Measurements from ENCODE around the gene UNC119B.

The UNC119B gene

DNA sequence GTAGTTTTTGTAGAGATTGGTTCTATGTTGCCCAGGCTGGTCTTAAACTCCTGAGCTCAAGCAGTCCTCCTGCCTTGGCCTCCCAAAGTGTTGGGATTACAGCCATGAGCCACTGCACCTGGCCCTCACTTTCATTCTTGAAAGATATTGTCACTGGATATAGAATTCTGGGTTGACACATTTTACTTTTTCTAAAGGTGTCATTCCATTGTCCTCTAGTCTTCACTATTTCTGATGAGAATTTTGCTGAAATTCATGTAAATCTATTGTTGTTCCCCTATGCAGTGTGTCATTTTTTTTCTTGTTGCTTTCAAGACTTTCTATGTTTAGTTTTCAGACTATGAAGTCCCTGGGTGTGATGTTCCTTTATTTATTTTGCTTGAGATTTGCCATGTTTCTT is 44.5 kb downstream of the UNC119B start:
- H3K4me3 Mint-ChIP-seq, result no peak overlapping the region
- H3K27me3 Mint-ChIP-seq, result peaks cover 5% of the 10 kb centered on the region
- DNase-seq (no peak), ATAC-seq (no peak)
- peaks cover 5% of the 10 kb centered on the region for H3K4me1 Mint-ChIP-seq
- H3K9me3 Mint-ChIP-seq, result peaks cover 4% of the 10 kb centered on the region
- no peaks in the 10 kb centered on the region for H3K36me3 Mint-ChIP-seq (ENCODE audit: low read depth)
- H3K27ac Mint-ChIP-seq, result no peak overlapping the region

DNA sequence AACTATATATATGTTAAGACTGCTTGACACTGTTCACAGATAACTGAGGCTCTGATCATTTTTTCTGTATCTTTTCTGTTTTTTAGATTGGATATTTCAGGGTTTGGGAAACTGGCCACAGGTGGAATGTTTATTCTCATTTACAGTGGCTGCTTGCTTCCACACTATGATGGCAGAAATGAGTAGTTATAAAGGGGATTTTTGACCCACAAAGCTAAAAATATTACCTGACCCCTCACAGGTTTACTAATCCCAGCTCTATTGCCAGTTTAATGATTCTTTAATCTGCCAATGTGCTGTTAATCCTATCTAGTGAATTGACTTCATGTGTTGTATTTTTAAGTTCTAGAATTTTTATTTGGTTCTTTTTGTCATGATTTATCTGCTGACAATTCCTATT is 45.0 kb downstream of the UNC119B start:
- H3K36me3 Mint-ChIP-seq (ENCODE audit: low read depth), result no peaks in the 10 kb centered on the region
- H3K4me1 Mint-ChIP-seq, result peaks cover 5% of the 10 kb centered on the region
- peaks cover 5% of the 10 kb centered on the region for H3K27me3 Mint-ChIP-seq
- H3K9me3 Mint-ChIP-seq, result peaks cover 4% of the 10 kb centered on the region
- ATAC-seq (no peak), DNase-seq (no peak)
- H3K4me3 Mint-ChIP-seq, result no peak overlapping the region
- H3K27ac Mint-ChIP-seq, result no peak overlapping the region

DNA sequence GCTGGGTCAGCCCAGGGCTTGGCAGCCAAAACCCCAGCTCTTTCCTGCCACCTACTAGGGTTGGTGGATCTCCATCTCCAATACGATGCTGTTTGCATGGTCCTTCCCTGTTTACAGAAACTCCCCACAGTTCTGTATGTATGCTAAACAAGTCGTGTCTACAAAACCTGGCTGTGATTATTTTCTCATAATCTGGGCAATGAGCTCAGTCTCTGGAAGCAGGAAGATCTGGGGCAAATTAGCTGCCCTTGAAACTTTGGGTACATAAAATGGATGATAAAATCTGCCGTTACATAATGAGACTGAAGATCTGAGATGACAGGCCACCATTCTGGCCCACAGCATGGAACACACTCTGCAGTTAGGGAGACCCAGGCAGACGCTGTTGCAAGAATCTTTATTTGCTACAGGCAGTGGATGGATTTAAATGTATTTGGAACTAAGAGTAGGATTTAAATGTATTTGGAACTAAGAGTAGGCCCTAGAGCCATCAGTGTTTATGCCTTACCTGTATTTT is 47.0 kb downstream of the UNC119B start:
- no peak for ATAC-seq
- Mint-ChIP-seq H3K36me3 (ENCODE audit: low read depth) (peaks cover 3% of the 10 kb centered on the region), H3K27me3 (peaks cover 4% of the 10 kb centered on the region), H3K9me3 (peaks cover 4% of the 10 kb centered on the region), H3K4me3 (no peak overlapping the region), H3K4me1 (peaks cover 5% of the 10 kb centered on the region), H3K27ac (no peak overlapping the region)
- DNase-seq, result no peak

DNA sequence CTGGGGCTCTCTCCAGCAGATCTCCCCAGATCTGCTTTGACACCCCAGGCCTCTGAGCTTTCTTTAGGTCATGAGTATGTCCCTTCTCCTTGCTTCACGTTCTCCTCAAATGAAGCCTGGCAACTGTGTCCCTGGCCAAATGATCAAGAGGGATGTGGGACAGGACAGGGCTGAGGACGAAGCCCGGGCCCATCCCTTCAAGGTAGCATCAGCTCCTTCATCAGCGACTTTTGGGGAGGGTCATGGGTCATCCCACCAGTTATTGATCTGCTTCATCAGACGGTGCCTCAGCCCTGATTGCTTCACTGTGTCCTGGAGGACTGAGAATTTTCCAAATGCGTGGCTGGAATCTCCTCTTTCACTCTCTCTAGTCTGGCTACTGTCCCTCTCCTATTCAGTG is 47.7 kb downstream of the UNC119B start:
- Mint-ChIP-seq H3K9me3 (peaks cover 4% of the 10 kb centered on the region), H3K4me1 (peaks cover 5% of the 10 kb centered on the region), H3K27me3 (peaks cover 2% of the 10 kb centered on the region), H3K4me3 (no peak overlapping the region), H3K27ac (no peak overlapping the region), H3K36me3 (ENCODE audit: low read depth) (peaks cover 4% of the 10 kb centered on the region)
- no peak for ATAC-seq
- DNase-seq, result no peak

DNA sequence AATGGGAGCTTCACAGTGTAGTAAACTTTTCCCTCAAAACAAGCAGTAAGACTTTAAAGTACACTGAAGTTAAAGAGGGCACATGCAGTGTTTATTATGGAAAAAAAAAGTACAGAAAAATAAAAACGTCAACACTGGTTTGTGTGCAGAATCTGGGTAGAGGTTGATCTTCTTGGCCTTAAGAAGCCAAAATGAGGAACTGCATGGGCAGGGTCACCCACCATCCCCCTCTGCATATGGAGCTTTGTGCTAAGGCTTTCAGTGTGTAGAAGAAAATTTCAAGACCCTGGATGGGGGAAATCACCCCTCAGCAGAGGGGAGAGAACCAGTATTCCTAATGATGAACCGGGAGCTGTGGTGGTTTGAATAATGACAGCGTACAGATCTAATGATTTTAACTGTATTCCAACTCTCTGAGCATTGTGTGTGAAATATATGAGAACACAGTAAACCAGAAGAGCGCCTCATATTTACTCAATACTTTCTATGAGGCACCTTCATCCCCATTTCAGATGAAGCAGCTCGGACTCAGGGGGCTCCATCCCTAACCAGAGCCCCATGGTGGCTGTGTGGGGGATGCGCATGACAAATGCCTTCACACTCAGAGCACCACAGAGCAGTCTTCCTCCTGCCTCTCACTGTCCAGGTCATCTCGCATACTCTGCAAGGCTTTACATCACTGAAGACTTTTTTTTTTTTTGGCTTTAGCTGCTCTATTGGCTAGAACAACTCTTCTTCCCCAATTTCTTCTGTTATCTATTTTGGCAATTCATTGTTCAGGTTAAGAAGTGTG is 48.7 kb downstream of the UNC119B start:
- Mint-ChIP-seq H3K4me1 (peaks cover 5% of the 10 kb centered on the region), H3K9me3 (no peaks in the 10 kb centered on the region), H3K36me3 (ENCODE audit: low read depth) (peaks cover 6% of the 10 kb centered on the region), H3K27me3 (no peaks in the 10 kb centered on the region), H3K27ac (no peak overlapping the region), H3K4me3 (no peak overlapping the region)
- DNase-seq (no peak), ATAC-seq (no peak)

DNA sequence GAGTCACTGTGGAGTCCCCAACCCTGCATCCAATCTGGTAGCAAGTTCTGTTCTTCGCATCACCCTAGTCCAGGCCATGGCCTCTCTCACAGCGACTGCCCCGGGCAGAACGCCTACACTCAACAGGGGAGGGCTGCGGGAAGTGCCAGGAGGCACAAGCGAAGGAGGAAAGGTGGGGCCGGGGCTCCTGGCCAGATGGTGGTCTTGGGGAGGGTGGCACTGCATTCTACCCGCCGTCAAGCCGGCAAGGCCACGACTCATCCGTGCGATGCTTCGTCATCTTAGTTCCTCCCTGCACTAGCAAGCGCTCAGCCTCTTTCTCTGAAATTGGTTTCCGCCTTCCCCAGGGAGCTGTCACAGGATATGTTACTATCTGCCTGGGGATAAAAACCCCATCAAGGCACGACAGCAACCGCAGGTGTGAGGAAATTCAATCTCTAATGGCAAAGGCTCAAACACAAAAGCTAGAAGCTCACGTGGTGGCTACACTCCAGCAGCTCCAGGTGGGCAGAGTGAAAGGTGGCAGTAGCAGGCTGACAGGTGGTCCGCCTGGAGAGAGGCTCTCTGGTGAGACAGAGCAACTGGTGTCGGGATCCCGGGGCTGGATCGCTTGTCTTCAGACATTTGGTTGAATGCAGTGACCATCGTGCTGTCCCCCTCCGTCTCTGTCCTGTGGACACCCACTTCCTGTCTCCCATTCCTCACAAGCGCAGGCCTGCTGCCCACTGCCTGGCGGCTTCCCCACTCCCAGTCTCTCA is 49.5 kb downstream of the UNC119B start:
- peaks cover 10% of the 10 kb centered on the region for H3K36me3 Mint-ChIP-seq (ENCODE audit: low read depth)
- H3K27ac Mint-ChIP-seq, result no peak overlapping the region
- peaks cover 5% of the 10 kb centered on the region for H3K4me1 Mint-ChIP-seq
- H3K4me3 Mint-ChIP-seq, result no peak overlapping the region
- no peak for ATAC-seq
- no peaks in the 10 kb centered on the region for H3K9me3 Mint-ChIP-seq
- no peaks in the 10 kb centered on the region for H3K27me3 Mint-ChIP-seq
- DNase-seq, result no peak

DNA sequence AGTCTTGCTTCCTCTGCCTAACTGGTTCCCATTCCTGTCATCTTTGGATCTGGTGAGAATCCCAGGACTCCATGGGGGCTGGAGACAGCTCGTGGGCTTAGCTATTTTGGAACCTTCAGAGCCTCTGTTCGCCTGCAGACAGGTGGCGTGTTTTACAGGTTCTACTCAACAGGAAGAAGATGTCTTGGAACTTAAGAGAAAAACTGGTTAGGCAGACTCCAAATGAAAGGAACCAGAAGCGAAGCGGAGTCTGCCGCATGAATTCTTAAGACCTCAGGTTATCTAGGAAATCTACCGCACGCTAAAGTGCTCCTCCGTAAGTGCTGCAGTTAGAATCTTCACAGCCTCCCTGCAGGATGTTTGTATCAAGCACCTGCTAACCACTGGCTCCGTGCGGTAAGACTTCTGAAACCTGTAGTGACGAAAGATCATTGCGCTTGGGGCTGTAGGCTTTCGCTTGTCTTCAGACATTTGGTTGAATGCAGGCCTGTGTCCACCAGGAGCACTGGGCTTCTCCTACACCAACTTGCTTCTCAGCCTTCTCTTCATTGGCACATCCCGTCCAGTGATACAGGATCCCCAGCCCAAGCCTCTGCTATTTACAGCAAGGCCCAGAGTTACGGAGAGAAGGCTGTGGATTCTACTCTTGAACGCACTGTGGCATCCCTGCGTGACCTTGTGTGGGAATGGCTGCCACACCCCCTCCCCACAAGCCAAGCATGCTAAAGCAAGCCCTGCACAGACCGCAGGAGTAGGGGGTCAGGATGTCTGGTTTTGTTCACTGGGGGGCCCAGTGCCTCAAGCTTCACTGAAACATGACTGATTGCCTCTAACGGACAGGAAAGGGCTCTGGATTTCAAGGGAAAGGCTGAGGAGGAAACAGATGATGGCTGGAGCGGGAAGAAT is 50.3 kb downstream of the UNC119B start:
- no peak overlapping the region for H3K4me3 Mint-ChIP-seq
- peaks cover under 1% of the 10 kb centered on the region for H3K4me1 Mint-ChIP-seq
- H3K36me3 Mint-ChIP-seq (ENCODE audit: low read depth), result peaks cover 10% of the 10 kb centered on the region
- no peak overlapping the region for H3K27ac Mint-ChIP-seq
- ATAC-seq (peak; percentile 36), DNase-seq (no peak)
- no peaks in the 10 kb centered on the region for H3K27me3 Mint-ChIP-seq
- H3K9me3 Mint-ChIP-seq, result no peaks in the 10 kb centered on the region

DNA sequence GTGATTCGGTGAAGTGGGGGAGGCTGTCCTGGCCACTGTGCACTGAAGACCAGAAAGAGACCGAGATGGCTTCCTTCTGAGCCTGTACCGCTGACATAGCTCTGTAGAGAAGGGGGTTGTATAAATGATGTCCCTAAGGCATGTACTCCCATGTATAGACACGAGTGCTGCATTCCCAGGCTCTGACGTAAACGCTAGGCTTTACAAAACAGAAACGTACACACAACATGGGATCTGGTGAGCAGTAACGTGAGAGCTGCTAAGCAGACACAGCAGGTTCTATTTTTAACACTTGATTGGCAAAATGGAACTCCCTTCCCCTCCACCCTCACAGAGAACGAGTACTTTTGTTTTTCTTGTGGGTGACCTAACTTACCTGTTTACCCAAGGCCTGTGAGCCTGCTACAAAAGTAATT is 51.3 kb downstream of the UNC119B start:
- H3K27me3 Mint-ChIP-seq, result no peaks in the 10 kb centered on the region
- no peak overlapping the region for H3K27ac Mint-ChIP-seq

DNA sequence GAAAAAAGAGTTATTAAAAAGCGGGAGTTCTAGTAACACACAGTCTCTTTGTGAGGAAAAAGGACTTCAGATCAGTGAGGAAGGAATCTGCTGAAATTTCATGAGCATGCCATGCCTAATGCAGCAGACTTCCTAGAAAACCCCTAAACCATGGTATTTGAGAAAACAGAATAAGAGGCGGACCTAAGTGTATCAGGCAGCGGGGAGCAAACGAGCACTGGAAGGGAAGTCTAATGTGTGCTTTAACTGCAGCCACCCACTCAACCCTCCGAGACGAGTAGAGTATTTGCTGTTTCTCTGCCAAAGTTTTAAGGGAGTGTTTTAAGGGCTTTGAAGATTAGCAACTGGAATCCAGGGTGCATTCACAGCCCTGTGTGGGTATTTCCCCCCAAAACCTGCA is 51.8 kb downstream of the UNC119B start:
- no peak for DNase-seq
- H3K36me3 Mint-ChIP-seq (ENCODE audit: low read depth), result peaks cover 10% of the 10 kb centered on the region

More for the DNA sequence above, 51.3 kb downstream of the UNC119B start:
- no peak for DNase-seq
- H3K4me3 Mint-ChIP-seq, result no peak overlapping the region
- H3K9me3 Mint-ChIP-seq, result no peaks in the 10 kb centered on the region
- peaks cover 10% of the 10 kb centered on the region for H3K36me3 Mint-ChIP-seq (ENCODE audit: low read depth)
- H3K4me1 Mint-ChIP-seq, result no peaks in the 10 kb centered on the region
- no peak for ATAC-seq

DNA sequence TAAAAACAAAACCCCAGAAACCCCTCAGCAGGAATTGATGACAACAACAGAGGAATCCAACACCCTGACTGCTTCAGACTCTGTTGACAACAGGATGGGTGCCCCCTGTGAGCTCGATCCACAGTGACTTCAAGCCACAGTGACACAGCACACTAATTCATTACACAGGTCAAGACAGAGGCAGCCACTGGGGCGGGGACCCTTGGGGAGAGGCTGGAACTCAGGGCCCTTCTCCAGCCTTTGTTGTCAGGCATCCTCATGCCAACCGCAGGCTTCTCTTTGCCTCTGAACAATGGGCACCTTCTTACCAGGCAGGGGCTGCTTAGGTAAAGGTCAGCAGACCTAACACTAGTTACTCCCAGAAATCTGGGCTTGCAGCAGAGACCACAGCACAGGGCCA is 53.0 kb downstream of the UNC119B start:
- no peak for DNase-seq
- ATAC-seq, result no peak
- Mint-ChIP-seq H3K4me3 (no peak overlapping the region), H3K27ac (peak overlapping the region; percentile 31), H3K4me1 (no peaks in the 10 kb centered on the region), H3K27me3 (no peaks in the 10 kb centered on the region), H3K9me3 (no peaks in the 10 kb centered on the region), H3K36me3 (ENCODE audit: low read depth) (peaks cover 13% of the 10 kb centered on the region)

More for the DNA sequence above, 51.8 kb downstream of the UNC119B start:
- H3K4me3 Mint-ChIP-seq, result no peak overlapping the region
- no peaks in the 10 kb centered on the region for H3K9me3 Mint-ChIP-seq
- no peak overlapping the region for H3K27ac Mint-ChIP-seq
- no peaks in the 10 kb centered on the region for H3K4me1 Mint-ChIP-seq
- ATAC-seq, result no peak
- no peaks in the 10 kb centered on the region for H3K27me3 Mint-ChIP-seq

DNA sequence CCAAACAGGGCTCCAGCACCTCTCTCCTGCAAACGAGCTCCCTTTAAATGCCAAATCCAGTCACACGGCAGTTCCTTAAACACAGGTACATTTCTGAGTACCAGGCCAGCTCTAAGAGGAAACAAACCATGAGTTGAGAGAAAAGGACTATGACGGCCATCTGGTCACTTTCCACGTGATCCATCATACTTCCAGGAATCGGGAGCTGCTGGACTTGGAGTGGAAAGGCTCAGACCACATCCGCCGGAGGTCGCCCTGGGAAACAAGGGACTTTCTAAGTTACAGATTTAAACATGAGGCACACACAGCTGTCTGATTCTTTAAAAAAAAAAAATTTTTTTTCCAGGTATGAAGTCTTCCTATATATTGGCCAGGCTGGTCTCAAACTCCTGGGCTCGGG is 54.6 kb downstream of the UNC119B start:
- no peak for ATAC-seq
- no peaks in the 10 kb centered on the region for H3K9me3 Mint-ChIP-seq
- H3K27ac Mint-ChIP-seq, result no peak overlapping the region
- no peak overlapping the region for H3K4me3 Mint-ChIP-seq
- H3K36me3 Mint-ChIP-seq (ENCODE audit: low read depth), result peaks cover 16% of the 10 kb centered on the region
- no peaks in the 10 kb centered on the region for H3K27me3 Mint-ChIP-seq
- no peak for DNase-seq
- H3K4me1 Mint-ChIP-seq, result no peaks in the 10 kb centered on the region

DNA sequence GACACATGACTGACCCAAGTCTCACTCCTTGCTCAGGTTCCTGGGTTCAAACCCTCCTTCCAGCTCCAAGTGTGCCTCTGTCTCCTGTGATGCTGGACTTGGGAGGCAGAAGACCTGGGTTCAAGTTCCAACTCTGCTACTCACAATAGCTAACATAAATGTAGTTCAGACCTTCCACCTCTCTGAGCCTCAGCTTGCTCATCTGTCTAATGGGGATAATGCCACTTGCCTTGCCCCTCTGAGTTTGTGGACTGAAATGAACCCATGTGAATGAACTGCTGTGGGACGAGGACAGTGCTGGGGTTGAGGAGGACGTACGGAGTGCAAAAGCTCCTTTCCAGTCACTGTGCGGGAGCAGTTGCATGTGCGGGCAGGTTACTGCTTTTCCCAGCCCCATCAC is 56.3 kb downstream of the UNC119B start:
- Mint-ChIP-seq H3K4me3 (no peak overlapping the region), H3K4me1 (no peaks in the 10 kb centered on the region), H3K27me3 (no peaks in the 10 kb centered on the region), H3K9me3 (no peaks in the 10 kb centered on the region), H3K36me3 (ENCODE audit: low read depth) (peaks cover 13% of the 10 kb centered on the region), H3K27ac (no peak overlapping the region)
- DNase-seq (no peak), ATAC-seq (no peak)

DNA sequence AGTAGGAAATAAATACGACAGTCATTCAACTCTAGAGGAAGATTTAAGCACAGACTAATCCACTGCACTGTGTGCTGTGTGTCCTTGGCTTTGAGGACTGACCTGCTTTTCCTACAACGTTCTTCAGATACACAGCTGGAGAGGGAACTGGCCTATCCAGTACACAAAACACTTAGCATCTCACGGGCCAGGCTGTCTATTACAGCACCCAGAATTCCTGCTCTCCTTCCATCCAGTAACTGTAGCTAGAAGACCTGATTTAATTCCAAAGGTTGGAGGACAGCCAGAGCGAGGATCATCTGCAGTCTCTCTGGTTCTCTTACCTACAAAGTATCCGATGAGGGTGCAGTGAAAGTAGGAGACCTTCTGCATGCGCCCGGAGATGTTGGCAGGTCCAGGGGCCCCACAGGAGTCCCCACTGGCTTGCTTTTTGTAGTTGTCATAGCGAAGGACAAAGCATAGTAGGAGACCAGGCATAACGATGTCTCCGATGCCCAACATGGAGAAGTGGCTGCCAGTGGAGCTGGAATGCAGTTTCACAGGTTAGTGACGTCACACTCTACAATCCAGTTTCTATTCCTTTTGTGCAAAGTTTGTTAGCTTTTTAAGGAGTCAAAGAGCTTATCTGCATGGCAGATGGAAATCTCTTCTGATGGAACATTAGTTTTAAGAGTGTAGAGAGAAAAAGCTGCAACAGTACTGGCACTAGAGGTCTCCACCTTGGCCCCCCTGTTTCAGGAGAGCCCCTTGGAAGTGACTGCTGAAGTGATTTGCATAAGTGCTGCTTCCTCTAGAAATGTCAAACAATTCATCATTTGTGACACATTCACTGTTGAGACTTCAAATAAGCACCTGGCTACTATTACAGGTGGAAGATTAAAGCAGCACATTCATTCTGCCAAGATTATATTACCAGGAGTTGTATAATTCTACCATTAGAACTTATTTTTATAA is 57.1 kb downstream of the UNC119B start:
- Mint-ChIP-seq H3K27me3 (no peaks in the 10 kb centered on the region), H3K9me3 (no peaks in the 10 kb centered on the region), H3K36me3 (ENCODE audit: low read depth) (peaks cover 13% of the 10 kb centered on the region), H3K4me3 (no peak overlapping the region), H3K4me1 (no peaks in the 10 kb centered on the region), H3K27ac (no peak overlapping the region)
- DNase-seq, result no peak
- no peak for ATAC-seq
